GM19452 (cell line): Measurements from ENCODE around the gene RASL10A.
"Not testable (repeated sequence)": the region's sequence is repeated elsewhere in the genome, so short reads cannot be mapped to it uniquely, and the experiment has no call there.

Source experiments
- ATAC-seq: cut with Tn5 transposase; IDR thresholded peaks from one replicate; pipeline ENCODE4 v1.9.1; 2021; ENCODE audit not compliant: unreplicated experiment

RASL10A gene

GRCh38 chr22:29315286-29316140, at the start of gene RASL10A:
Gene RASL10A, minus strand, starts transcription at chr22:29315697. Its CDS starts 451 bp downstream, at chr22:29315246.
- ATAC-seq = no peak

- no peak for ATAC-seq
These were observed 44.0 kb upstream of the RASL10A start for GRCh38 chr22:29359469-29359868.

GRCh38 chr22:29357193-29357890, 41.8 kb upstream of the RASL10A start:
- ATAC-seq = not testable (repeated sequence)

- no peak for ATAC-seq
These were observed 38.4 kb upstream of the RASL10A start for GRCh38 chr22:29353860-29354259.

GRCh38 chr22:29353286-29353685, 37.8 kb upstream of the RASL10A start:
- no peak for ATAC-seq

GRCh38 chr22:29352778-29353177, 37.3 kb upstream of the RASL10A start:
- no peak for ATAC-seq

- no peak for ATAC-seq
These were observed 36.4 kb upstream of the RASL10A start for GRCh38 chr22:29351891-29352290.

GRCh38 chr22:29351042-29351441, 35.5 kb upstream of the RASL10A start:
- ATAC-seq = no peak

- ATAC-seq = no peak
These were observed 33.5 kb upstream of the RASL10A start for GRCh38 chr22:29348956-29349355.

- ATAC-seq = no peak
These were observed 32.5 kb upstream of the RASL10A start for GRCh38 chr22:29348041-29348440.

GRCh38 chr22:29346659-29347058, 31.2 kb upstream of the RASL10A start:
- no peak for ATAC-seq

- no peak for ATAC-seq
These were observed 30.4 kb upstream of the RASL10A start for GRCh38 chr22:29345932-29346331.

GRCh38 chr22:29344889-29345288, 29.4 kb upstream of the RASL10A start:
- ATAC-seq = not testable (repeated sequence)

- ATAC-seq = no peak
These were observed 28.6 kb upstream of the RASL10A start for GRCh38 chr22:29344137-29344536.

- no peak for ATAC-seq
These were observed 27.9 kb upstream of the RASL10A start for GRCh38 chr22:29343313-29343805.

GRCh38 chr22:29342577-29343312, 27.2 kb upstream of the RASL10A start:
- ATAC-seq = no peak

- no peak for ATAC-seq
These were observed 26.7 kb upstream of the RASL10A start for GRCh38 chr22:29342177-29342576.

GRCh38 chr22:29341849-29342127, 26.3 kb upstream of the RASL10A start:
- no peak for ATAC-seq

GRCh38 chr22:29341056-29341848, 25.8 kb upstream of the RASL10A start:
- ATAC-seq = no peak

GRCh38 chr22:29340566-29340965, 25.1 kb upstream of the RASL10A start:
- no peak for ATAC-seq
